NCI-H2029 (cell line): ENCODE results near the gene XIST.
A peak's percentile ranks its signal among the peaks of the same experiment; 100 is the strongest.
"Not testable (repeated sequence)": the region's sequence is repeated elsewhere in the genome, so short reads cannot be mapped to it uniquely, and the experiment has no call there.

Source experiments
- DNase-seq: peaks from one replicate; lab custom pipeline; 2025; lab: John Stamatoyannopoulos, UW

XIST gene

GRCh38 chrX:73852467-73852866 lies at the start of gene XIST:
Gene XIST (minus strand): TSS chrX:73852714.
- DNase-seq, result no peak

- DNase-seq, result not testable (repeated sequence)
Observed at GRCh38 chrX:73898315-73898714, 45.8 kb upstream of the XIST start.

GRCh38 chrX:73892515-73893090 lies 40.1 kb upstream of the XIST start:
- DNase-seq, result peak; percentile 0

GRCh38 chrX:73882260-73882659 lies 29.7 kb upstream of the XIST start:
- not testable (repeated sequence) for DNase-seq

- DNase-seq, result no peak
Observed at GRCh38 chrX:73877687-73878086, 25.2 kb upstream of the XIST start.

GRCh38 chrX:73876911-73877310 lies 24.4 kb upstream of the XIST start:
- DNase-seq, result no peak

GRCh38 chrX:73868916-73869315 lies 16.4 kb upstream of the XIST start:
- no peak for DNase-seq

GRCh38 chrX:73867144-73867543 lies 14.6 kb upstream of the XIST start:
- DNase-seq, result no peak

GRCh38 chrX:73863852-73864251 lies 11.3 kb upstream of the XIST start:
- no peak for DNase-seq

GRCh38 chrX:73863268-73863667 lies 10.8 kb upstream of the XIST start:
- DNase-seq, result no peak

- no peak for DNase-seq
Observed at GRCh38 chrX:73859622-73860021, 7.1 kb upstream of the XIST start.

- DNase-seq, result peak; percentile 0
Observed at GRCh38 chrX:73855546-73855945, 3.0 kb upstream of the XIST start.

- DNase-seq, result no peak
Observed at GRCh38 chrX:73852022-73852421, 492 bp downstream of the XIST start.

- DNase-seq, result no peak
Observed at GRCh38 chrX:73851014-73852009, 1.2 kb downstream of the XIST start.

- no peak for DNase-seq
Observed at GRCh38 chrX:73850124-73851013, 2.1 kb downstream of the XIST start.

GRCh38 chrX:73849073-73849472 lies 3.4 kb downstream of the XIST start:
- no peak for DNase-seq

GRCh38 chrX:73847991-73848390 lies 4.5 kb downstream of the XIST start:
- no peak for DNase-seq

- DNase-seq, result no peak
Observed at GRCh38 chrX:73847100-73847499, 5.4 kb downstream of the XIST start.

GRCh38 chrX:73842541-73843234 lies 9.8 kb downstream of the XIST start:
- no peak for DNase-seq

- DNase-seq, result no peak
Observed at GRCh38 chrX:73841337-73841736, 11.2 kb downstream of the XIST start.

- DNase-seq, result no peak
Observed at GRCh38 chrX:73840120-73840924, 12.2 kb downstream of the XIST start.
